GM12878 (cell line): Measurements from ENCODE around the gene SORCS2. TPM values are rescaled to one million over a fixed set of nuclear protein-coding genes. Genes with fewer than 3 reads are reported as not detected.

Source experiments
- ATAC-seq: fragments of 200-7000 bp; cut with Tn5 transposase; 3 replicates; pipeline ENCODE4 v1.9.1; 2020; ENCODE audit warnings: mild to moderate bottlenecking, moderate library complexity
- BruUV-seq: library from RNA; stranded (reverse); fragments of 400-500 nt; replicated peaks from 2 replicates; lab custom pipeline; 2021; lab: Mats Ljungman, UMichigan
- CTCF ChIA-PET: fragments of 300-600 bp; sonication (Branson Sonifier 250); formaldehyde crosslinking; extraction: SDS; loops from one replicate; lab custom pipeline; 2021; ENCODE audit warnings: inconsistent platforms; lab: Yijun Ruan, JAX
- POLR2A ChIA-PET: fragments of 350-600 bp; formaldehyde crosslinking; extraction: SDS; loops from one replicate; lab custom pipeline; 2021; ENCODE audit warnings: inconsistent platforms; lab: Charles Lee
- RAD21 ChIA-PET: fragments of 300-600 bp; sonication (Branson Sonifier 250); formaldehyde crosslinking; loops from one replicate; lab custom pipeline; 2023; ENCODE audit warnings: antibody characterized with exemption; ENCODE audit not compliant: unreplicated experiment; lab: Charles Lee
- SMC1A ChIA-PET: fragments of 300-600 bp; sonication (Branson Sonifier 250); formaldehyde crosslinking; loops from one replicate; lab custom pipeline; 2023; ENCODE audit not compliant: unreplicated experiment, uncharacterized antibody; lab: Charles Lee
- DNase-seq: peaks from one replicate; pipeline ENCODE4 v3.0.0-alpha.2; 2011; ENCODE audit warnings: low read depth, low spot score
- FAIRE-seq: peaks from 3 replicates; lab custom pipeline; 2011; peaks lifted over from hg19 to GRCh38; lab: Jason Lieb, UNC
- H2AFZ ChIP-seq: 2 replicates; pipeline ENCODE4 v1.6.0; 2011; ENCODE audit warnings: low read depth, low read length, control low read depth; ENCODE audit not compliant: control insufficient read depth
- H3K27ac ChIP-seq: 2 replicates; pipeline ENCODE4 v1.5.1; 2011; ENCODE audit warnings: control low read depth; ENCODE audit not compliant: control insufficient read depth, insufficient read depth
- H3K27me3 ChIP-seq, 2 experiments: replicated peaks in 1 of 2; 2 replicates each; pipeline versions ENCODE4 v1.6.0 to v1.6.1; 2011; ENCODE audit warnings: low read length in 1 of 2; ENCODE audit not compliant: control insufficient read depth in 2 of 2, insufficient read depth in 2 of 2
- H3K36me3 ChIP-seq, 2 experiments: 2 replicates each; pipeline ENCODE4 v1.5.1; 2011; ENCODE audit warnings: low read length in 1 of 2; ENCODE audit not compliant: control insufficient read depth in 2 of 2, insufficient read depth in 2 of 2
- H3K4me1 ChIP-seq: 2 replicates; pipeline ENCODE4 v1.6.1; 2011; ENCODE audit warnings: mild to moderate bottlenecking, low read length, moderate library complexity, mixed read lengths; ENCODE audit not compliant: control insufficient read depth, insufficient read depth
- H3K4me2 ChIP-seq: 2 replicates; pipeline ENCODE4 v1.6.0; 2011; ENCODE audit warnings: control low read depth; ENCODE audit not compliant: control insufficient read depth, insufficient read depth
- H3K4me3 ChIP-seq: fragments of 200-600 bp; sonication (generic); 2 replicates; pipeline ENCODE4 v1.5.1; 2016
- H3K79me2 ChIP-seq: 2 replicates; pipeline ENCODE4 v1.6.0; 2011; ENCODE audit warnings: low read length; ENCODE audit not compliant: control insufficient read depth, insufficient read depth
- H3K9ac ChIP-seq: 2 replicates; pipeline ENCODE4 v1.8.0; 2011; ENCODE audit warnings: low read length, control low read depth, mixed read lengths; ENCODE audit not compliant: control insufficient read depth, insufficient read depth
- H3K9me3 ChIP-seq: replicated peaks from 3 replicates; pipeline ENCODE4 v1.5.1; 2011; ENCODE audit warnings: mild to moderate bottlenecking, low read length; ENCODE audit not compliant: control insufficient read depth, insufficient read depth
- H4K20me1 ChIP-seq: 2 replicates; pipeline ENCODE4 v1.6.0; 2011; ENCODE audit not compliant: control insufficient read depth, insufficient read depth
- HDAC6 ChIP-seq: fragments of 200-600 bp; sonication (generic); IDR thresholded peaks from one replicate; pipeline ENCODE4 v1.8.0; 2017; ENCODE audit warnings: antibody characterized with exemption; ENCODE audit not compliant: unreplicated experiment
- IRF4 ChIP-seq: IDR thresholded peaks from 2 replicates; pipeline ENCODE4 v1.6.1; 2011; ENCODE audit warnings: low read depth, low read length
- IRF5 ChIP-seq: fragments of 450-650 bp; IDR thresholded peaks from 2 replicates; pipeline ENCODE4 v1.6.1; 2017; ENCODE audit warnings: borderline replicate concordance
- KAT2A ChIP-seq: conservative IDR thresholded peaks from 2 replicates; pipeline ENCODE4 v1.6.1; 2011; ENCODE audit warnings: low read depth, low read length; ENCODE audit not compliant: control insufficient read depth
- PBX3 ChIP-seq: IDR thresholded peaks from 2 replicates; pipeline ENCODE4 v1.6.1; 2011; ENCODE audit warnings: mild to moderate bottlenecking, low read depth, low read length, moderate library complexity; ENCODE audit not compliant: insufficient replicate concordance
- POU2F2 ChIP-seq: IDR thresholded peaks from 3 replicates; pipeline ENCODE4 v1.6.1; 2011; ENCODE audit warnings: low read depth, mild to moderate bottlenecking, low read length, borderline replicate concordance
- YBX1 ChIP-seq: fragments of 450-650 bp; IDR thresholded peaks from 2 replicates; pipeline ENCODE4 v1.6.1; 2016; ENCODE audit warnings: antibody characterized with exemption
- WGBS: methylation state at CpG from one replicate; pipeline ENCODE4 v1.1.6; 2016; ENCODE audit warnings: low lambda C conversion rate; ENCODE audit not compliant: insufficient replicate concordance, insufficient coverage; ENCODE audit errors: missing lambda C conversion rate; 5-methylcytosine and 5-hydroxymethylcytosine counted together
- in situ Hi-C: fragments of 300-500 bp; cut with MboI; formaldehyde crosslinking; loops from 9 replicates; pipeline ENCODE4 v1.14.3; 2018; ENCODE audit warnings: mixed read lengths
- intact Hi-C: fragments of 100-400 bp; cut with micrococcal nuclease; formaldehyde crosslinking; loops from one replicate; pipeline ENCODE4 v1.14.2; 2022; ENCODE audit not compliant: unreplicated experiment
- polyA plus RNA-seq, 11 experiments: library from polyadenylated mRNA; depleted of rRNA in 4 of 11; unstranded in 6 of 11; stranded (reverse) in 5 of 11; fragments of >200 nt; fragmentation: Nextera tagmentation in 4 of 11; fragmentation: Illumina TruSeq in 1 of 11; extraction: Ambion mirVana in 4 of 11; extraction: Trizol in 1 of 11; gene quantifications; 1 replicate in 1 of 11; 2 replicates in 10 of 11; pipeline versions ENCODE4 v1.2.1 to v1.2.3, GENCODE V29; 2011 to 2016; ENCODE audit warnings: inconsistent platforms in 2 of 11, missing spikeins in 2 of 11, low read depth in 1 of 11
- total RNA-seq, 4 experiments: library from RNA; depleted of rRNA in 3 of 4; stranded (reverse); fragments of >200 nt in 3 of 4; fragmentation: Illumina TruSeq in 1 of 4; extraction: Trizol in 1 of 4; gene quantifications; 2 replicates each; pipeline versions ENCODE4 v1.2.1 to v1.2.3, GENCODE V29; 2013 to 2021

SORCS2 gene
- total and polyA plus RNA-seq, 10 of the 15 experiments (the other 5 are each of a cell fraction or from before 2014, with no cell fraction given): 0.01 to 0.15 (median 0.05) TPM; not detected in 5

DNA sequence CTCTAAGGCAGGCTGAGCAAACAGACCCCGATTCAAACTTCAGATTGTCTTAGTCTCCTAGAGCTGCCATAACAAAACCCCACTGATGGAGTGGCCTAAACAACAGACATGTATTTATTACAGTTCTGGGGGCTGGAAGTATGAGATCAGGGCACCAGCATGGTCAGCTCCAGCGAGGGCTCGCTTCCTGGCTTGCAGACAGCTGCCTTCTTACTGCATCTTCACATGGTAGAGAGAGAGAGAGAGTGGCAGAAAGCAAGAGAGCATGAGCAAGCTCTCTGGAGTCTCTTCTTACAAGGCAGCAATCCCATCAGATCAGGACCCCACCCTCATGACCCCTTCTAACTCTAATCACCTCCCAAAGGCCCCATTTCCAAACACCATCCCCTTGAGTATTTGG is 22.3 kb upstream of the SORCS2 start:
- intact Hi-C loops (no loop called here), in situ Hi-C loops (no loop called here)
- no peaks in the 10 kb centered on the region for H3K36me3 ChIP-seq
- ATAC-seq (no peak), FAIRE-seq (no peak), DNase-seq (no peak)
- H2AFZ ChIP-seq: no peak overlapping the region
- 17% methylated on average over 3 of the region's 3 CpGs for WGBS
- TF ChIP-seq IRF4: no peak
- no peak for TF ChIP-seq HDAC6
- TF ChIP-seq POU2F2: no peak
- TF ChIP-seq KAT2A: no peak
- TF ChIP-seq YBX1: no peak
- no peak for TF ChIP-seq PBX3
- no peak for TF ChIP-seq IRF5
- CTCF ChIA-PET: no interaction called here
- no peak overlapping the region for H3K4me3 ChIP-seq
- no peak overlapping the region for H3K4me2 ChIP-seq
- RAD21 ChIA-PET: no interaction called here
- BruUV-seq: no TSS peak
- no peaks in the 10 kb centered on the region for H3K9me3 ChIP-seq
- H3K27me3 ChIP-seq: peaks cover 0 to 1% of the 10 kb centered on the region in 2 experiments; a peak in 2 of 4 replicates
- H3K27ac ChIP-seq: no peak overlapping the region
- H3K9ac ChIP-seq: no peak overlapping the region
- SMC1A ChIA-PET: no interaction called here
- H4K20me1 ChIP-seq: no peaks in the 10 kb centered on the region
- H3K4me1 ChIP-seq: no peaks in the 10 kb centered on the region
- POLR2A ChIA-PET: no interaction called here
- no peaks in the 10 kb centered on the region for H3K79me2 ChIP-seq
